HEK293T (cell line): ENCODE measurements around the gene KCNQ5.

Source experiments
- BHLHE40 ChIP-seq: fragments of 450-650 bp; IDR thresholded peaks from 2 replicates; pipeline ENCODE4 v1.6.1; 2016; ENCODE audit warnings: mild to moderate bottlenecking, moderate library complexity, borderline replicate concordance
- ELF4 ChIP-seq: fragments of 450-650 bp; IDR thresholded peaks from 2 replicates; pipeline ENCODE4 v1.6.1; 2017; ENCODE audit warnings: antibody characterized with exemption
- FOXK2 ChIP-seq: fragments of 450-650 bp; IDR thresholded peaks from 2 replicates; pipeline ENCODE4 v1.6.1; 2016; ENCODE audit warnings: mild to moderate bottlenecking
- HDGF ChIP-seq: fragments of 450-650 bp; IDR thresholded peaks from 2 replicates; pipeline ENCODE4 v1.6.1; 2017; ENCODE audit warnings: antibody characterized with exemption, borderline replicate concordance
- PKNOX1 ChIP-seq: fragments of 450-650 bp; IDR thresholded peaks from 2 replicates; pipeline ENCODE4 v1.6.1; 2016
- SP1 ChIP-seq: fragments of 450-650 bp; IDR thresholded peaks from 2 replicates; pipeline ENCODE4 v1.6.1; 2017
- SUZ12 ChIP-seq: fragments of 450-650 bp; IDR thresholded peaks from 2 replicates; pipeline ENCODE4 v1.6.1; 2016; ENCODE audit warnings: mild to moderate bottlenecking
- TARDBP ChIP-seq: fragments of 450-650 bp; IDR thresholded peaks from 2 replicates; pipeline ENCODE4 v1.6.1; 2016
- ZNF384 ChIP-seq: fragments of 450-650 bp; IDR thresholded peaks from 2 replicates; pipeline ENCODE4 v1.6.1; 2016

GRCh38 chr6:72954716-72955115, 332.9 kb downstream of the KCNQ5 start:
- TF ChIP-seq TARDBP (no peak), SP1 (no peak), ZNF384 (no peak), HDGF (no peak), SUZ12 (no peak), PKNOX1 (no peak), BHLHE40 (no peak), FOXK2 (no peak), ELF4 (no peak)
